ENCODE measurements around the gene ACACA.

Gene ACACA

GRCh38 chr17:37041932-37042331 lies 364.7 kb downstream of the ACACA start:
- H3K27me3 ChIP-seq (replicated peaks; ENCODE audit: control insufficient read depth, insufficient read depth, low read length): no peaks in the 10 kb centered on the region

GRCh38 chr17:37039269-37039668 lies 367.4 kb downstream of the ACACA start:
- DNase-seq (ENCODE audit: low read depth): no peak
- Histone ChIP-seq H3K9me3 (ENCODE audit: control insufficient read depth, low read length) (no peaks in the 10 kb centered on the region), H3K4me1 (ENCODE audit: control insufficient read depth, insufficient read depth, low read length) (no peaks in the 10 kb centered on the region), H3K9ac (ENCODE audit: low read length) (no peak overlapping the region), H3K4me3 (ENCODE audit: low read length) (no peak overlapping the region), H3K36me3 (ENCODE audit: control insufficient read depth, insufficient read depth, low read length, severe bottlenecking) (peaks cover 12% of the 10 kb centered on the region), H3K27me3 (replicated peaks; ENCODE audit: control insufficient read depth, insufficient read depth, low read length) (no peaks in the 10 kb centered on the region)

More at GRCh38 chr17:37041932-37042331, 364.7 kb downstream of the ACACA start:
- DNase-seq (ENCODE audit: low read depth): no peak
- Histone ChIP-seq H3K4me1 (ENCODE audit: control insufficient read depth, insufficient read depth, low read length) (no peaks in the 10 kb centered on the region), H3K4me3 (ENCODE audit: low read length) (no peak overlapping the region), H3K9ac (ENCODE audit: low read length) (no peak overlapping the region), H3K9me3 (ENCODE audit: control insufficient read depth, low read length) (no peaks in the 10 kb centered on the region), H3K36me3 (ENCODE audit: control insufficient read depth, insufficient read depth, low read length, severe bottlenecking) (peaks cover 12% of the 10 kb centered on the region)

GRCh38 chr17:37037590-37038155 lies 369.0 kb downstream of the ACACA start:
- DNase-seq (ENCODE audit: low read depth): no peak
- Histone ChIP-seq H3K4me3 (ENCODE audit: low read length) (no peak overlapping the region), H3K9me3 (ENCODE audit: control insufficient read depth, low read length) (no peaks in the 10 kb centered on the region), H3K36me3 (ENCODE audit: control insufficient read depth, insufficient read depth, low read length, severe bottlenecking) (peaks cover 10% of the 10 kb centered on the region), H3K27me3 (replicated peaks; ENCODE audit: control insufficient read depth, insufficient read depth, low read length) (no peaks in the 10 kb centered on the region), H3K9ac (ENCODE audit: low read length) (no peak overlapping the region), H3K4me1 (ENCODE audit: control insufficient read depth, insufficient read depth, low read length) (no peaks in the 10 kb centered on the region)
